Peyer's patch (tissue), 4 donors: ENCODE data around the gene FZD4. TPM values are rescaled to one million over a fixed set of nuclear protein-coding genes. Genes with fewer than 3 reads are reported as not detected.

ENCODE experiments used
- DNase-seq, 3 donors: peaks; one replicate each; pipeline ENCODE4 v3.0.0-alpha.2; 2017 to 2019
- H3K27ac ChIP-seq, 4 donors: fragments of 200-600 bp; sonication (generic); one replicate each; pipeline ENCODE4 v1.5.1; 2016 to 2019
- H3K27me3 ChIP-seq, 2 donors: fragments of 200-600 bp; sonication (generic); one replicate each; pipeline ENCODE4 v1.5.1; 2019
- H3K36me3 ChIP-seq, 3 donors: fragments of 200-600 bp; sonication (generic); one replicate each; pipeline ENCODE4 v1.5.1; 2016 to 2019
- H3K4me1 ChIP-seq, 4 donors: fragments of 200-600 bp; sonication (generic); one replicate each; pipeline ENCODE4 v1.5.1; 2016 to 2019
- H3K4me3 ChIP-seq, 4 donors: fragments of 200-600 bp; sonication (generic); 1 replicate in 3 of 4; 2 replicates in 1 of 4; pipeline ENCODE4 v1.5.1; 2016 to 2019; ENCODE audit warnings: mild to moderate bottlenecking in 1 of 4
- H3K9me3 ChIP-seq, 4 donors: fragments of 200-600 bp; sonication (generic); one replicate each; pipeline ENCODE4 v1.5.1; 2016 to 2019; ENCODE audit warnings: mild to moderate bottlenecking in 1 of 4
- CTCF ChIP-seq, 6 experiments: fragments of 450-650 bp in 4 of 6; fragments of 200-600 bp in 2 of 6; sonication (generic) in 1 of 6; IDR thresholded peaks; one replicate each; pipeline ENCODE4 v1.5.1; 2017 to 2019; ENCODE audit warnings: antibody characterized with exemption in 6 of 6, mild to moderate bottlenecking in 3 of 6, moderate library complexity in 1 of 6
- POLR2A ChIP-seq, 2 donors: fragments of 450-650 bp; IDR thresholded peaks; one replicate each; pipeline ENCODE4 v1.5.1; 2017; ENCODE audit warnings: antibody characterized with exemption in 2 of 2, mild to moderate bottlenecking in 2 of 2, moderate library complexity in 2 of 2
- total RNA-seq, 4 donors: library from RNA; depleted of rRNA; stranded (reverse); fragments of >200 nt; gene quantifications; one replicate each; pipeline ENCODE4 v1.1.0, GENCODE V29; 2016

Gene FZD4
- total RNA-seq, 4 donors from 2014 or later: 5.4 to 11.6 (median 8.7) TPM

- Histone ChIP-seq H3K27ac (peak overlapping the region in 1 of 4 donors; percentile 33), H3K36me3 (no peaks in the 10 kb centered on the region), H3K9me3 (no peaks in the 10 kb centered on the region), H3K4me1 (peaks cover 0 to 19% (median 4%) of the 10 kb centered on the region in 4 donors), H3K4me3 (peak overlapping the region in 1 of 4 donors; percentile 98), H3K27me3 (no peaks in the 10 kb centered on the region)
- DNase-seq: no peak
- TF ChIP-seq CTCF (IDR thresholded peaks at IDR 0.05) (no peak), POLR2A (IDR thresholded peaks at IDR 0.05) (no peak)
Observed at GRCh38 chr11:86952221-86952875, 2.8 kb downstream of the FZD4 start.

GRCh38 chr11:86951706-86952105 lies 3.5 kb downstream of the FZD4 start:
- Histone ChIP-seq H3K4me1 (peaks cover 0 to 14% (median 4%) of the 10 kb centered on the region in 4 donors), H3K36me3 (no peaks in the 10 kb centered on the region), H3K27ac (peak overlapping the region in 1 of 4 donors; percentile 33), H3K9me3 (no peaks in the 10 kb centered on the region), H3K4me3 (no peak overlapping the region), H3K27me3 (no peaks in the 10 kb centered on the region)
- TF ChIP-seq CTCF (IDR thresholded peaks at IDR 0.05): no peak
- no peak for TF ChIP-seq POLR2A (IDR thresholded peaks at IDR 0.05)
- no peak for DNase-seq

- DNase-seq: no peak
- H3K27ac ChIP-seq: no peak overlapping the region
- H3K27me3 ChIP-seq: no peaks in the 10 kb centered on the region
- H3K4me1 ChIP-seq: peaks cover 0 to 10% (median 4%) of the 10 kb centered on the region in 4 donors
- H3K9me3 ChIP-seq: no peaks in the 10 kb centered on the region
- H3K4me3 ChIP-seq: no peak overlapping the region
- H3K36me3 ChIP-seq: no peaks in the 10 kb centered on the region
- TF ChIP-seq POLR2A (IDR thresholded peaks at IDR 0.05) (no peak), CTCF (IDR thresholded peaks at IDR 0.05) (no peak)
Observed at GRCh38 chr11:86950661-86950995, 4.6 kb downstream of the FZD4 start.

GRCh38 chr11:86949995-86950660 lies 5.1 kb downstream of the FZD4 start:
- H3K4me3 ChIP-seq: no peak overlapping the region
- H3K9me3 ChIP-seq: no peaks in the 10 kb centered on the region
- H3K36me3 ChIP-seq: no peaks in the 10 kb centered on the region
- H3K27ac ChIP-seq: peak overlapping the region in 1 of 4 donors; percentile 31
- H3K4me1 ChIP-seq: peaks cover 0 to 10% (median 3%) of the 10 kb centered on the region in 4 donors
- TF ChIP-seq CTCF (IDR thresholded peaks at IDR 0.05): no peak
- TF ChIP-seq POLR2A (IDR thresholded peaks at IDR 0.05): no peak
- no peaks in the 10 kb centered on the region for H3K27me3 ChIP-seq
- no peak for DNase-seq

GRCh38 chr11:86948733-86949132 lies 6.5 kb downstream of the FZD4 start:
- Histone ChIP-seq H3K27me3 (no peaks in the 10 kb centered on the region), H3K36me3 (no peaks in the 10 kb centered on the region), H3K4me3 (no peak overlapping the region), H3K4me1 (peaks cover 0 to 10% (median 0%) of the 10 kb centered on the region in 4 donors), H3K27ac (peak overlapping the region in 1 of 4 donors; percentile 30), H3K9me3 (no peaks in the 10 kb centered on the region)
- DNase-seq: no peak
- TF ChIP-seq CTCF (IDR thresholded peaks at IDR 0.05) (no peak), POLR2A (IDR thresholded peaks at IDR 0.05) (no peak)
